Coronary artery (tissue), 2 donors: Measurements from ENCODE around the gene LAPTM4A.

ENCODE experiments used
- DNase-seq: peaks from one replicate; pipeline ENCODE4 v3.0.0-alpha.2; 2017; ENCODE audit warnings: low spot score
- H3K27ac ChIP-seq, 2 donors: fragments of 200-600 bp; sonication (generic); one replicate each; pipeline ENCODE4 v1.5.1; 2016 to 2019
- H3K4me3 ChIP-seq: fragments of 200-600 bp; sonication (generic); 2 replicates; pipeline ENCODE4 v1.5.1; 2016; ENCODE audit warnings: mild to moderate bottlenecking, moderate library complexity
- CTCF ChIP-seq: fragments of 200-600 bp; sonication (generic); IDR thresholded peaks from one replicate; pipeline ENCODE4 v1.5.1; 2019; ENCODE audit warnings: antibody characterized with exemption

Gene LAPTM4A

GRCh38 chr2:20064841-20065240 lies 13.4 kb upstream of the LAPTM4A start:
- no peak overlapping the region for H3K27ac ChIP-seq

GRCh38 chr2:20064421-20064820 lies 13.0 kb upstream of the LAPTM4A start:
- no peak for TF ChIP-seq CTCF
- Histone ChIP-seq H3K4me3 (no peak overlapping the region), H3K27ac (no peak overlapping the region)
- DNase-seq: no peak

More at GRCh38 chr2:20064841-20065240, 13.4 kb upstream of the LAPTM4A start:
- no peak for TF ChIP-seq CTCF
- no peak overlapping the region for H3K4me3 ChIP-seq
- DNase-seq: no peak

GRCh38 chr2:20062615-20063545 lies 11.5 kb upstream of the LAPTM4A start:
- no peak for TF ChIP-seq CTCF
- no peak for DNase-seq
- peak overlapping the region in 1 of 2 donors; percentile 75 for H3K27ac ChIP-seq
- no peak overlapping the region for H3K4me3 ChIP-seq

GRCh38 chr2:20061940-20062339 lies 10.5 kb upstream of the LAPTM4A start:
- peak overlapping the region in 1 of 2 donors; percentile 33 for H3K27ac ChIP-seq
- no peak for TF ChIP-seq CTCF
- DNase-seq: no peak
- H3K4me3 ChIP-seq: no peak overlapping the region

- no peak overlapping the region for H3K4me3 ChIP-seq
- TF ChIP-seq CTCF: no peak
- H3K27ac ChIP-seq: peak overlapping the region in 1 of 2 donors; percentile 33
- DNase-seq: no peak
These were observed 10.0 kb upstream of the LAPTM4A start for GRCh38 chr2:20061476-20061875.

- DNase-seq: no peak
These were observed 8.7 kb upstream of the LAPTM4A start for GRCh38 chr2:20060106-20060505.

More at GRCh38 chr2:20060106-20060505, 8.7 kb upstream of the LAPTM4A start:
- Histone ChIP-seq H3K27ac (no peak overlapping the region), H3K4me3 (no peak overlapping the region)
- no peak for TF ChIP-seq CTCF
